ENCODE results near the gene CD274.
"Not testable (repeated sequence)": the region's sequence is repeated elsewhere in the genome, so short reads cannot be mapped to it uniquely, and the experiment has no call there.

CD274 gene

DNA sequence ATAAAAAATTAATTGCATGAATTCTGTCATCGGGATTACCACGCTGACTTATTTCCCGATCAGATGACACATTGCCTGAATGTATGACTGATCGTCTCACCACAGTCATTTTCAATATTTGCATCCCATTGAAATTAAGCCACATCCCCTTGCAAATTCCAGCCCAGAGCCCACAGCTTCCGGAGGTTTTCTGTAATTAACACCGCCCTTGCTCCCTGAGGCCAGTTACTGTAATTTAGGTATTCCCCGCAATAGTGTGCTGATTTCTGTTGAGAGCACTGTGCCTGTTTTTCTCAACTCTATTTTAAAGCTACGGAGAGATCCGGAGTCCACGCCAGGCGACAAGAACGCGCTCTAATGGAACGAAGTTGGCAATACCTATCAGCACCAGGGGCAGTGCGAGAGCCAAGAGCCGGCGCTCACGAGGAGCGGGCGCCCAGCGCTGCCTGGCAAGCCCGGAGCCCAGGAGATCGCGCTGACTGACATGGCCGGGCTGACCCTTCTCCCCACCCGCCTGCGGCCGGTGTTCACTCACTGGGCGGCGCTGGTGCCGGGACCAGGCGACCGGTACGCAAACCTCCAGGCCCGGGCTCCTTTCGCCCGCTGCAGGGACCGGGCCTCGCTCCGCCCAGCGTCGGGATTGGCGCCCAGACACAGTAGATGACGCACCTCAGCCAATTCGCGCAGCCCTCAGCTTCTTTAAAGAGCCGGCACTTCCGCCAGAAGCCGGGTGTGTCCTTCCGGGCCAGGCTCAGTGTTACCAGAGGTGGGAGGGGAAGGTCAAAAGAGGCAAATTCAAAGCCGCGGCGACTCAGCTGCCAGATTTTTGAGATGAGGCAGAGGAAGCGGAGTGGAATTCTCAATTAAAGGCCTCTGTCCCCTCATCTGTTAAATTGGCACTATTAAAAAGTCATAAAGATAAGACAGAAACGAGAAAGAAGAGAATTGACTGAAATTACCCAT, 12.8 kb upstream of the CD274 start, which contains the start of gene PLGRKT:
PLGRKT (minus strand) TSS at position 672 of the 963 bp plus-strand sequence. CDS start 5,948 bp downstream, outside the sequence.
- Histone ChIP-seq H3K36me3 (ENCODE audit: control insufficient read depth, insufficient read depth, low read length) (peaks cover 7% of the 10 kb centered on the region), H3K4me1 (ENCODE audit: control insufficient read depth, insufficient read depth, low read length) (no peaks in the 10 kb centered on the region), H3K9me3 (ENCODE audit: control insufficient read depth, low read length) (no peaks in the 10 kb centered on the region), H3K27ac (ENCODE audit: insufficient read depth, low read depth, low read length, poor library complexity, severe bottlenecking) (peak within 1 kb of the TSS; percentile 47), H3K4me3 (ENCODE audit: insufficient read depth, low read depth, low read length) (peak within 1 kb of the TSS; percentile 80), H3K27me3 (ENCODE audit: control insufficient read depth, insufficient read depth, low read length, poor library complexity, severe bottlenecking) (no peaks in the 10 kb centered on the region)
- WGBS, 2 experiments = 4 to 5% methylated on average over 55 of the region's 55 CpGs

DNA sequence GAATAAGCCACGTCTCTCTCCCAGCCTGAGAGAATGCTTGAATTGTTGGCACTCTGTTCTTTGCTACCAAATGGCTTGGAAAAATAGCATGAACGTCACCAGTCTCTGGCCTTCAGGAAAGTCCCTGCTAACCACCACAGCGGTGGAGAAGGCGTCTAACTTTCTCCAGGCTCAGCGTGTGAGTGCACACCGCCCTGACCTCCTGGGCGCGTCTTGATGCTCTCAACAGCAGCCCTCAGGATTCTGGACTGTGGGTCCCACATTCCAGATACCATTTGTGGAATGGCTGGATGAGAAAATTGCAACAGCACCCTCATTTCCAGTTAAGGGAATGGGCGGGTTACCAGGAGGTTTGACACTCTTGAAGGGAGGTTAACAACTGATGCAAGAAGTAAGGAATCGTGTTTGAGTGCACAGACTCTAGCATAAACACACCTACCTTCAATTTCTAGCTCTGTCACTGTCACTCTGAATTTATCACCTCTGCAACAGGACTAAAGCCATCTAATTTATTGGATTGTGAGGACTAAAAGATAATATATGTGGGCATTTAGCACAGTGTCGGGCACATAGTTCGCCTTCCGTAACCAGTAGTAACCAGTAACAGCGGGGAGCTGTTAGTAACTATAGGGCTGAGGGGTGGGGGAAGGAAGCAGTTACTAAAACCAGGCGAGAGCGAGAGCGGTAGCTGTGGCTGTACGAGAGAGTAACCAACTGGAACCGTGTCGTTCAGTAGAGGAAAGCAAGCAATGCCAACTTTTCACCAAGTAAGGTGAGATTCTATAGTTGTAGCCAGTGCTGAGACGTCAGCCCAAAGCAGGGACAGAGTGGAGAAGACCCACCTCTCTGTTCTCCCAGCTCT, 11.8 kb upstream of the CD274 start:
- no peaks in the 10 kb centered on the region for H3K27me3 ChIP-seq (ENCODE audit: control insufficient read depth, insufficient read depth, low read length, poor library complexity, severe bottlenecking)
- no peaks in the 10 kb centered on the region for H3K4me1 ChIP-seq (ENCODE audit: control insufficient read depth, insufficient read depth, low read length)
- H3K27ac ChIP-seq (ENCODE audit: insufficient read depth, low read depth, low read length, poor library complexity, severe bottlenecking) = no peak overlapping the region
- H3K4me3 ChIP-seq (ENCODE audit: insufficient read depth, low read depth, low read length) = peak overlapping the region; percentile 80
- no peaks in the 10 kb centered on the region for H3K9me3 ChIP-seq (ENCODE audit: control insufficient read depth, low read length)
- H3K36me3 ChIP-seq (ENCODE audit: control insufficient read depth, insufficient read depth, low read length) = peaks cover 7% of the 10 kb centered on the region
- WGBS, 2 experiments = 88 to 89% methylated on average over 21 of the region's 21 CpGs

DNA sequence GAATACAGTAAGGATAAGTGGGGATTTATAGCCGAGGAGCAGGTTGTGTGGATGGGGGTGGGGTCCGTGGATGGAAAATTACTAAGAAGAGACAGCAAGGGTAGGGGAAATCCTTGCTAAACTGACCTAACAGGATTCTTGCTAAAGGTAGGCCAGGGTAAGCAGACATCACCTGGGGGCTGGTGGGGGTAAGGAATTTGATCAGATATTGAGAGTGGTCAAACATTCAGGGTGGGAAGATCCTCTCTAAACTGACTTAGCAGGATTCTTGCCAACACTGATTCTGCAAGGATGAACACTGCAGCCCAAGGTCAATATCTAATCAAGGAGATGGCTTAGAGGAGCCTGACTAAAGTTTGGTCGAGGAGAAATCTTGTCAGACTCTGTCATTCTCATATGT, 9.9 kb upstream of the CD274 start:
- Histone ChIP-seq H3K27ac (ENCODE audit: insufficient read depth, low read depth, low read length, poor library complexity, severe bottlenecking) (no peak overlapping the region), H3K4me1 (ENCODE audit: control insufficient read depth, insufficient read depth, low read length) (no peaks in the 10 kb centered on the region), H3K27me3 (ENCODE audit: control insufficient read depth, insufficient read depth, low read length, poor library complexity, severe bottlenecking) (no peaks in the 10 kb centered on the region), H3K4me3 (ENCODE audit: insufficient read depth, low read depth, low read length) (no peak overlapping the region), H3K9me3 (ENCODE audit: control insufficient read depth, low read length) (no peaks in the 10 kb centered on the region), H3K36me3 (ENCODE audit: control insufficient read depth, insufficient read depth, low read length) (peaks cover 4% of the 10 kb centered on the region)
- 89 to 97% methylated on average over 3 of the region's 3 CpGs for WGBS, 2 experiments

DNA sequence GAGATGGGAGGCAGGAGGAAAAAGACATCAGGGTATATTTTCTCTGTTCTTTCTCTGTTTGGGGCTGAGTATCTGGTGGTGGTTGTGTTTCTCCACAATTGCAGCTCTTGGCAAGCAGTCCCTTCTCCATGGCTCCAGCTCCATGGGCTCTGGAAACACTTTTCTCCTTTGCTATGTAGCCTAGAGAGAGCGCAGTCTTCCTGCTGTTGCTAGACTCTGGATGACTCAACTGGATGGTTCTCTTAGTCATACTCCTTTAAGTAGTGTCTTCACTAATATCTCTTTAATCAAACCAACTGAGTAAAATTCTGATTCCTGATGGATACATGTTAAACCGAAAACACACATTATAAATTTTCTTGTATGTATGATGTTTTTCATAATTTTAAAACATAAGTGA, 9.3 kb upstream of the CD274 start:
- no peak overlapping the region for H3K27ac ChIP-seq (ENCODE audit: insufficient read depth, low read depth, low read length, poor library complexity, severe bottlenecking)
- no peaks in the 10 kb centered on the region for H3K27me3 ChIP-seq (ENCODE audit: control insufficient read depth, insufficient read depth, low read length, poor library complexity, severe bottlenecking)
- no peak overlapping the region for H3K4me3 ChIP-seq (ENCODE audit: insufficient read depth, low read depth, low read length)
- WGBS, 2 experiments = 91 to 95% methylated on average over 1 of the region's 2 CpGs
- H3K36me3 ChIP-seq (ENCODE audit: control insufficient read depth, insufficient read depth, low read length) = peaks cover under 1% of the 10 kb centered on the region
- H3K9me3 ChIP-seq (ENCODE audit: control insufficient read depth, low read length) = no peaks in the 10 kb centered on the region
- no peaks in the 10 kb centered on the region for H3K4me1 ChIP-seq (ENCODE audit: control insufficient read depth, insufficient read depth, low read length)

DNA sequence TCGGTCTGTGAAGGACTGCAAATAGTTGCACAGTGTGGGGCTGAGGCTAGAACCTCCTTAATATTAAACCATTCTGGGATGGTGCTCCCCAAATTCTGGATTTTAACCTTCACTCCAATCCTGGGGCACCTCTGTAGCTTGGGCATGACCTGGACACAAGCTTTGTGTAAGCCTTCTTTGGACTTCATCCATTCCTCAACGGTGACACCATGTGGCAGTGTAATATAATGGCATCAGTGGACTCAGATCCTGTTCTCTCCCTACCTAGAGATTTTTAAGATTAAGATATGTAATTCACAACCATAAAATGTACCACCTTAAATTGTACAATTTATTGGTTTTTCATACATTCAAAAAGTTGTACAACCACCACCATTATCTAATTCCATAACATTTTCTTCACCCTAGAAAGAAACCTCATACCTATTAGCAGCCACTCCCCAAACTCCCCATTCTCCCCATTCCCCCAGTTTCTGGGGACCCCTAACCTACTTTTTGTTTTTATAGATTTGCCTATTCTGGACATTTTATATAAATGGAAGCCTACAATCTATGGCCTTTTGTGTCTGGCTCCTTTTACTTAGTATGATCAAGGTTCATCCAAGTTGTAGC, 7.8 kb upstream of the CD274 start:
- Histone ChIP-seq H3K27me3 (ENCODE audit: control insufficient read depth, insufficient read depth, low read length, poor library complexity, severe bottlenecking) (no peaks in the 10 kb centered on the region), H3K27ac (ENCODE audit: insufficient read depth, low read depth, low read length, poor library complexity, severe bottlenecking) (no peak overlapping the region), H3K4me1 (ENCODE audit: control insufficient read depth, insufficient read depth, low read length) (no peaks in the 10 kb centered on the region), H3K36me3 (ENCODE audit: control insufficient read depth, insufficient read depth, low read length) (no peaks in the 10 kb centered on the region), H3K4me3 (ENCODE audit: insufficient read depth, low read depth, low read length) (no peak overlapping the region), H3K9me3 (ENCODE audit: control insufficient read depth, low read length) (no peaks in the 10 kb centered on the region)
- 50 to 67% methylated on average over 2 of the region's 2 CpGs for WGBS, 2 experiments

GRCh38 chr9:5443850-5444249, 6.5 kb upstream of the CD274 start:
- Histone ChIP-seq H3K27me3 (ENCODE audit: control insufficient read depth, insufficient read depth, low read length, poor library complexity, severe bottlenecking) (no peaks in the 10 kb centered on the region), H3K9me3 (ENCODE audit: control insufficient read depth, low read length) (no peaks in the 10 kb centered on the region), H3K27ac (ENCODE audit: insufficient read depth, low read depth, low read length, poor library complexity, severe bottlenecking) (no peak overlapping the region), H3K4me3 (ENCODE audit: insufficient read depth, low read depth, low read length) (no peak overlapping the region), H3K4me1 (ENCODE audit: control insufficient read depth, insufficient read depth, low read length) (no peaks in the 10 kb centered on the region), H3K36me3 (ENCODE audit: control insufficient read depth, insufficient read depth, low read length) (no peaks in the 10 kb centered on the region)
- WGBS, 2 experiments = 88 to 94% methylated on average over 2 of the region's 2 CpGs

DNA sequence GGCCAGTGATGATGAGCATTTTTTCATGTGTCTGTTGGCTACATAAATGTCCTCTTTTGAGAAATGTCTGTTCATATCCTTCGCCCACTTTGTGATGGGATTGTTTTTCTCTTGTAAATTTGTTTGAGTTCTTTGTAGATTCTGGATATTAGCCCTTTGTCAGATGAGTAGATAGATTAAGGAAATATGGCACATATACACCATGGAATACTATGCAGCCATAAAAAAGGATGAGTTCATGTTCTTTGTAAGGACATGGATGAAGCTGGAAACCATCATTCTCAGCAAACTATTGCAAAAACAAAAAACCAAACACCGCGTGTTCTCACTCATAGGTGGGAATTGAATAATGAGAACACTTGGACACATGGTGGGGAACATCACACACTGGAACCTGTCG, 5.2 kb upstream of the CD274 start:
- H3K4me3 ChIP-seq (ENCODE audit: insufficient read depth, low read depth, low read length); H3K4me1 ChIP-seq (ENCODE audit: control insufficient read depth, insufficient read depth, low read length); H3K36me3 ChIP-seq (ENCODE audit: control insufficient read depth, insufficient read depth, low read length); H3K9me3 ChIP-seq (ENCODE audit: control insufficient read depth, low read length); H3K27me3 ChIP-seq (ENCODE audit: control insufficient read depth, insufficient read depth, low read length, poor library complexity, severe bottlenecking); H3K27ac ChIP-seq (ENCODE audit: insufficient read depth, low read depth, low read length, poor library complexity, severe bottlenecking): not testable (repeated sequence)
- WGBS, 2 experiments = 93% methylated on average over 1 to 4 of the region's 4 CpGs

DNA sequence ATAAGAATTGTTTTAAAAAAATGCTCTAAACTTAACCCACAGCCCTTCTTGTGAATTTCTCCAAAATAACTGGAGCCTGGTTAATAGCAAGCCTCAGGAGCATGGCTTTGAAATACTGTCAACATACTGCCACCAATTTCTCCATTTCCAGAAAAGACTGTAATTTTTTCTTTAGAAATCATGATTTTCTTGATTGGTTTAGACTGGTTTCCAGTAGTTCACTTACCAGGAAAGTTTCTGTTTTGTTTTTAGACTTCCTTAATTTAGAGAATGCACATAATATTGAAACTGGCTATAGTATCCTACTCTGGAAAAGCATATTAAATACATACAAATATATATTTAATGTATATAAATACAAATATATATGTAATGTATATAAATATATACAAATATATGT, 4.5 kb upstream of the CD274 start:
- peaks cover 8% of the 10 kb centered on the region for H3K27me3 ChIP-seq (ENCODE audit: control insufficient read depth, insufficient read depth, low read length, poor library complexity, severe bottlenecking)

GRCh38 chr9:5446451-5447236, 3.7 kb upstream of the CD274 start:
- no peak overlapping the region for H3K27ac ChIP-seq (ENCODE audit: insufficient read depth, low read depth, low read length, poor library complexity, severe bottlenecking)
- WGBS, 2 experiments = 86 to 87% methylated on average over 2 to 3 of the region's 3 CpGs
- H3K9me3 ChIP-seq (ENCODE audit: control insufficient read depth, low read length) = no peaks in the 10 kb centered on the region
- no peaks in the 10 kb centered on the region for H3K4me1 ChIP-seq (ENCODE audit: control insufficient read depth, insufficient read depth, low read length)
- no peak overlapping the region for H3K4me3 ChIP-seq (ENCODE audit: insufficient read depth, low read depth, low read length)
- H3K36me3 ChIP-seq (ENCODE audit: control insufficient read depth, insufficient read depth, low read length) = no peaks in the 10 kb centered on the region
- peaks cover 8% of the 10 kb centered on the region for H3K27me3 ChIP-seq (ENCODE audit: control insufficient read depth, insufficient read depth, low read length, poor library complexity, severe bottlenecking)

More for the DNA sequence above, 4.5 kb upstream of the CD274 start:
- no peak overlapping the region for H3K27ac ChIP-seq (ENCODE audit: insufficient read depth, low read depth, low read length, poor library complexity, severe bottlenecking)
- H3K9me3 ChIP-seq (ENCODE audit: control insufficient read depth, low read length) = no peaks in the 10 kb centered on the region
- H3K4me1 ChIP-seq (ENCODE audit: control insufficient read depth, insufficient read depth, low read length) = no peaks in the 10 kb centered on the region
- H3K36me3 ChIP-seq (ENCODE audit: control insufficient read depth, insufficient read depth, low read length) = no peaks in the 10 kb centered on the region
- H3K4me3 ChIP-seq (ENCODE audit: insufficient read depth, low read depth, low read length) = no peak overlapping the region
